Measurements from ENCODE around the gene TERF2IP.

GRCh38 chr16:75660726-75661302 lies 13.2 kb downstream of the TERF2IP start:
- no peak for TF ChIP-seq ZFP37 (CRISPR knock-in tag; IDR thresholded peaks at IDR 0.05; ENCODE audit: borderline replicate concordance)
- no peak for TF ChIP-seq CEBPB (IDR thresholded peaks at IDR 0.05; ENCODE audit: borderline replicate concordance, low read depth, low read length)
- TF ChIP-seq CEBPG (CRISPR knock-in tag; IDR thresholded peaks at IDR 0.05), result no peak
- no peak for TF ChIP-seq SP1 (IDR thresholded peaks at IDR 0.05)
- TF ChIP-seq SP1 (CRISPR knock-in tag; IDR thresholded peaks at IDR 0.05), result no peak
- no peak for TF ChIP-seq KIAA2018 (CRISPR knock-in tag; IDR thresholded peaks at IDR 0.05; ENCODE audit: borderline replicate concordance)
- TF ChIP-seq ZFP36 (IDR thresholded peaks at IDR 0.05; ENCODE audit: borderline replicate concordance, low read depth, low read length, partially characterized antibody), result no peak

All from HepG2 (cell line).